DOHH2 (cell line): ENCODE measurements around the gene CCDC85A.

Source experiments
- EZH2phosphoT487 ChIP-seq: fragments of 200-600 bp; sonication (generic); IDR thresholded peaks from 2 replicates; pipeline ENCODE4 v1.6.1; 2017; ENCODE audit warnings: borderline replicate concordance, mild to moderate bottlenecking, antibody characterized with exemption, low read length, moderate library complexity, mixed read lengths
- TF ChIP-seq, protein P1 (sequence below): fragments of 200-600 bp; sonication (generic); IDR thresholded peaks from one replicate; pipeline ENCODE4 v1.5.1; 2014; ENCODE audit warnings: antibody characterized with exemption, mild to moderate bottlenecking, low read depth, low read length; ENCODE audit not compliant: poor library complexity, severe bottlenecking

DNA sequence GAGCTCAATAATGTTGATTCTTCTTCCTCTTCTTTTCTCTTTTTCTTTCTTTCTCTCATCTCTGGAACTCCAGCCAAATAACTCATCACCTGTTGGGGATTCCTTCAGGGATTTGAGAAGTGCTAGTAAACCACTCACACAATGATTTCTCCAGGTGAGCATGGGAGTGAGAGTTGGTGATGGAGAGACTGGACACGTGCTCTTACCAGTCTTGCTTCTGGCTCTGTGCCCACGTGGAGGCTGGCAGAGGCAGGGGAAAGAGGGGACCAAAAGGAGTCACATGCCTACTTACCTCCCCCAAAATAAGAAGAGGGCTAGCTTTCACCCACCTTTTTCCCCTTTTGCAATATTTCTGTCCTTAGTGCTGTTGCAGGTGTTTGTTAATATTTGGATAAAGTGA is 28.6 kb upstream of the CCDC85A start:
- TF ChIP-seq, protein P1, sequence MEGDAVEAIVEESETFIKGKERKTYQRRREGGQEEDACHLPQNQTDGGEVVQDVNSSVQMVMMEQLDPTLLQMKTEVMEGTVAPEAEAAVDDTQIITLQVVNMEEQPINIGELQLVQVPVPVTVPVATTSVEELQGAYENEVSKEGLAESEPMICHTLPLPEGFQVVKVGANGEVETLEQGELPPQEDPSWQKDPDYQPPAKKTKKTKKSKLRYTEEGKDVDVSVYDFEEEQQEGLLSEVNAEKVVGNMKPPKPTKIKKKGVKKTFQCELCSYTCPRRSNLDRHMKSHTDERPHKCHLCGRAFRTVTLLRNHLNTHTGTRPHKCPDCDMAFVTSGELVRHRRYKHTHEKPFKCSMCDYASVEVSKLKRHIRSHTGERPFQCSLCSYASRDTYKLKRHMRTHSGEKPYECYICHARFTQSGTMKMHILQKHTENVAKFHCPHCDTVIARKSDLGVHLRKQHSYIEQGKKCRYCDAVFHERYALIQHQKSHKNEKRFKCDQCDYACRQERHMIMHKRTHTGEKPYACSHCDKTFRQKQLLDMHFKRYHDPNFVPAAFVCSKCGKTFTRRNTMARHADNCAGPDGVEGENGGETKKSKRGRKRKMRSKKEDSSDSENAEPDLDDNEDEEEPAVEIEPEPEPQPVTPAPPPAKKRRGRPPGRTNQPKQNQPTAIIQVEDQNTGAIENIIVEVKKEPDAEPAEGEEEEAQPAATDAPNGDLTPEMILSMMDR, result no peak
- TF ChIP-seq EZH2phosphoT487, result no peak
